Ishikawa (cell line): ENCODE results near the gene SMPDL3A.

Source experiments
- CEBPB ChIP-seq: IDR thresholded peaks from 2 replicates; pipeline ENCODE4 v1.6.1; 2012
- CREB1 ChIP-seq: IDR thresholded peaks from 2 replicates; pipeline ENCODE4 v1.6.1; 2012; ENCODE audit warnings: low read depth
- EGR1 ChIP-seq: IDR thresholded peaks from 2 replicates; pipeline ENCODE4 v1.6.1; 2012
- EP300 ChIP-seq: IDR thresholded peaks from 2 replicates; pipeline ENCODE4 v1.6.1; 2012; ENCODE audit warnings: borderline replicate concordance
- FOXM1 ChIP-seq: IDR thresholded peaks from 2 replicates; pipeline ENCODE4 v1.6.1; 2012; ENCODE audit warnings: low read depth, borderline replicate concordance
- NFIC ChIP-seq: IDR thresholded peaks from 2 replicates; pipeline ENCODE4 v1.6.1; 2012
- RAD21 ChIP-seq: IDR thresholded peaks from 2 replicates; pipeline ENCODE4 v1.6.1; 2012; ENCODE audit warnings: low read depth
- TAF1 ChIP-seq: IDR thresholded peaks from 2 replicates; pipeline ENCODE4 v1.6.1; 2012; ENCODE audit warnings: low read depth, mild to moderate bottlenecking
- TCF12 ChIP-seq: IDR thresholded peaks from 2 replicates; pipeline ENCODE4 v1.6.1; 2012; ENCODE audit warnings: low read depth
- TEAD4 ChIP-seq: IDR thresholded peaks from 2 replicates; pipeline ENCODE4 v1.6.1; 2012
- YY1 ChIP-seq: IDR thresholded peaks from 2 replicates; pipeline ENCODE4 v1.6.1; 2012; ENCODE audit warnings: low read depth
- ZBTB7A ChIP-seq: IDR thresholded peaks from 2 replicates; pipeline ENCODE4 v1.6.1; 2012; ENCODE audit warnings: low read depth
- TF ChIP-seq, protein P1 (sequence below): IDR thresholded peaks from 2 replicates; pipeline ENCODE4 v1.6.1; 2012
- TF ChIP-seq, protein P2 (sequence below): IDR thresholded peaks from 2 replicates; pipeline ENCODE4 v1.6.1; 2012; ENCODE audit warnings: low read depth, mild to moderate bottlenecking
- TF ChIP-seq, protein P3 (sequence below): IDR thresholded peaks from 2 replicates; pipeline ENCODE4 v1.6.1; 2012

Gene SMPDL3A

DNA sequence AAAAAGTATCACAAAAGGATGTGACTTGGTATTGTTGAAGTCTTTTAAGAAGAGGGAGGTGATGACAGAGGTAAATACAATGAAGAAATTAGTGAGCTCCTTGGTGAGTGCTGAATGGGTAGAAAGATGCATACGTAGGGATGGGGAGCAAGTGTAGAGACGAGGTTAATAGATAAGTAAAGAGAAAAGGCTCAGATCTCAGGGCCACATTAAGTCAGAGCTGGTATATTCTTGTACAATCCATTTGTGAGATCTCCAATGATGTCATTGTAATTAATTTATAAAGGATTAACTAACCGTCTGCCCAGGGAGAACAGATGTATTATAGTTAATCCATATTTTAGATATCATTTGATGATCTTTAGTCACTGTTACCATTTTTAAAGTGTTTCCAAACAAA, 43.4 kb downstream of the SMPDL3A start:
- TF ChIP-seq RAD21 = no peak
- no peak for TF ChIP-seq EGR1

DNA sequence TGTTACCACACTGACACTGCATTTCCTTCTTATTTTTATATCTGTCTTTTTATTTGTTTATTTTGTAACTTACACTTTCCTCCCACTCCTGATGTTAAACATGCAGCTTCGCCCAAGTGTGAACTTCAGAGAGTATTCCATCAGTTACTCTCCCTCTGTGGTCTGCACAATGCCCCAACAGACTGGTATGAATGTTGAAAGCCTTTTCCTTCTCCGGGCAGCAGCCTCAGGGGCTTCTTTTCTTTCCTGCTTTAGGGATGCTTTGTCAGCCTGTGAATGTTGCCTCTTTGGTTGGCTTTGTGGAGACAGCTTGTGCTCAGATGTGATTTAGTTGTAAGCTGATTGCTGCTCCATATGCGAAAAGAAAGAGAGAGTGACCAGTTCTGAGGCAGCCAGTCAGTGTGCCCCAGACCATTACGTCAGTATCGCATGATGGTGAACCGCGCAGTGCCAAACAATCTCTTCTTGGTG, 44.0 kb downstream of the SMPDL3A start:
- TF ChIP-seq, protein P1, sequence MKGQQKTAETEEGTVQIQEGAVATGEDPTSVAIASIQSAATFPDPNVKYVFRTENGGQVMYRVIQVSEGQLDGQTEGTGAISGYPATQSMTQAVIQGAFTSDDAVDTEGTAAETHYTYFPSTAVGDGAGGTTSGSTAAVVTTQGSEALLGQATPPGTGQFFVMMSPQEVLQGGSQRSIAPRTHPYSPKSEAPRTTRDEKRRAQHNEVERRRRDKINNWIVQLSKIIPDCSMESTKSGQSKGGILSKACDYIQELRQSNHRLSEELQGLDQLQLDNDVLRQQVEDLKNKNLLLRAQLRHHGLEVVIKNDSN = no peak
- TF ChIP-seq EP300 = no peak

DNA sequence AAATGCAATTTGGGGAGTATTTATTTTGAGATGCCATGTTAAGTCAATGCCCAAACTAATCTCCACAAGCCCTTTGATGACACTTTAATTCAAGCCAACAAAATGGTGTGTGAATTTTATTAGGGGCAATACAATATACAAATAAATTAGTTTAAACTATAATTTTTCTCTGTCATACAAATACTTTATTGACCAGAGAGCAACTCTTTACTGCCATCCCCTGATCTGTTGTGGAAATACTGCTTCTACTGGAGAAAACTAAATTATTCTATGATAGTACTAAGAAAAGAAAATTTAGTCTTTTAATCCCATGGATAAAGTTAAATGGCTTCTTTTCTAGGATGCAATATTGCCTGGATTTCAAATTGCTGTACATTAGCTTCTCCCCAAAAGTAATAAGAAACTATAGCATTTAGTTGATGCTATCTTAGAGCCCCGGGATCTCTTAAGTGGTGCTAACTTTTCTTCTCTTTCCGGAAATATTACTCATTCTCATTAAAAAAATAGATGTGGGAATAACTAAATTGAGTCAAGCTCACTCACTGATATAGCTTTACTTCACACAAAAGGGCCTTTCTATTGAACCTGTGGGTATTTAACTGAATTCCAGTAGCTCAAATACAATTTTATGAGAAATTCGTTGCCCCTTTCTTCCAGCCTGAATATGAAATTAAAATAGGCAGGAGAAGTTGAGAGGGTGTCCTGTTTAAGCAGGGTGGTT, 49.2 kb downstream of the SMPDL3A start:
- TF ChIP-seq, protein P1 = no peak
- TF ChIP-seq RAD21 = peak; percentile 20

DNA sequence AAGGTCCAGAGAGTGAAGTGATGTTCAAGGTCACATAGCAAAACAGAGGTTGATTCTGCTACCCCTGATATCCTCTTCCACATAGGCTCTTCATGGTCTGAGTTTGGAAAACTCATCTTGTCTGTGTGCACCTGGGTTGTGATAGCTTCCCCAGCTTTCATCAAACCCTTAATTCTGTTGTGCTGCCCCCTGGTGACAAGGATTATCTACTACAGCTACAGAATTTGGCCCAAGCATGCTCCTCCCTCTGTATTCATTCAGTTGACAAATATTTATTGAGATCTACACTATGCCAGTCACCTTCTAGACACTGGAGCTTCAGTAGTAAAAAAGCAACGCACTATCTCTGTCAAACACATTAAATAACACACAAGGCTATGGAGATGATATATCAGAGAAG, 50.4 kb downstream of the SMPDL3A start:
- no peak for TF ChIP-seq CEBPB
- no peak for TF ChIP-seq YY1
- TF ChIP-seq EGR1 = no peak
- TF ChIP-seq RAD21 = peak; percentile 60

DNA sequence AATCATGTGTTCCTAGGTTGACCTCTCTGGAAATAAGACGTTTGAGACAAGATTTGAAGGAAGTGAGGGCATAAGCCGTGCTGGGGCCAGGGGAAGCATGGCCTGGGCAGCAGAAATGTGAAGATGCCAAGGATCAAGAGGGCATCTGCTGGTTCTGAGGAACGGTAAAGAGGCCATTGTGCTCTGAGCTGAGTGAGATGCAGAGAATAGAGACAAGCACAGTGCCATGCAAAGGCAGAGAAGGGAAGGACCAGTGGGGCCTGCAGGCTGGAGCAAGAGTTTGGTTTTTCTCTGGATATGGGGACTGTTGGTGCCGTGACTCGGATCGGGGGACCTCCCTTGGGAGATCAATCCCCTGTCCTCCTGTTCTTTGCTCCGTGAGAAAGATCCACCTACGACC, 50.8 kb downstream of the SMPDL3A start:
- TF ChIP-seq FOXM1 (no peak), YY1 (no peak), CEBPB (no peak), ZBTB7A (no peak), NFIC (no peak), EGR1 (no peak), TAF1 (no peak), CREB1 (no peak), TCF12 (no peak)
- TF ChIP-seq, protein P2, sequence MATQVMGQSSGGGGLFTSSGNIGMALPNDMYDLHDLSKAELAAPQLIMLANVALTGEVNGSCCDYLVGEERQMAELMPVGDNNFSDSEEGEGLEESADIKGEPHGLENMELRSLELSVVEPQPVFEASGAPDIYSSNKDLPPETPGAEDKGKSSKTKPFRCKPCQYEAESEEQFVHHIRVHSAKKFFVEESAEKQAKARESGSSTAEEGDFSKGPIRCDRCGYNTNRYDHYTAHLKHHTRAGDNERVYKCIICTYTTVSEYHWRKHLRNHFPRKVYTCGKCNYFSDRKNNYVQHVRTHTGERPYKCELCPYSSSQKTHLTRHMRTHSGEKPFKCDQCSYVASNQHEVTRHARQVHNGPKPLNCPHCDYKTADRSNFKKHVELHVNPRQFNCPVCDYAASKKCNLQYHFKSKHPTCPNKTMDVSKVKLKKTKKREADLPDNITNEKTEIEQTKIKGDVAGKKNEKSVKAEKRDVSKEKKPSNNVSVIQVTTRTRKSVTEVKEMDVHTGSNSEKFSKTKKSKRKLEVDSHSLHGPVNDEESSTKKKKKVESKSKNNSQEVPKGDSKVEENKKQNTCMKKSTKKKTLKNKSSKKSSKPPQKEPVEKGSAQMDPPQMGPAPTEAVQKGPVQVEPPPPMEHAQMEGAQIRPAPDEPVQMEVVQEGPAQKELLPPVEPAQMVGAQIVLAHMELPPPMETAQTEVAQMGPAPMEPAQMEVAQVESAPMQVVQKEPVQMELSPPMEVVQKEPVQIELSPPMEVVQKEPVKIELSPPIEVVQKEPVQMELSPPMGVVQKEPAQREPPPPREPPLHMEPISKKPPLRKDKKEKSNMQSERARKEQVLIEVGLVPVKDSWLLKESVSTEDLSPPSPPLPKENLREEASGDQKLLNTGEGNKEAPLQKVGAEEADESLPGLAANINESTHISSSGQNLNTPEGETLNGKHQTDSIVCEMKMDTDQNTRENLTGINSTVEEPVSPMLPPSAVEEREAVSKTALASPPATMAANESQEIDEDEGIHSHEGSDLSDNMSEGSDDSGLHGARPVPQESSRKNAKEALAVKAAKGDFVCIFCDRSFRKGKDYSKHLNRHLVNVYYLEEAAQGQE = no peak
- TF ChIP-seq, protein P1 = no peak
- TF ChIP-seq, protein P3, sequence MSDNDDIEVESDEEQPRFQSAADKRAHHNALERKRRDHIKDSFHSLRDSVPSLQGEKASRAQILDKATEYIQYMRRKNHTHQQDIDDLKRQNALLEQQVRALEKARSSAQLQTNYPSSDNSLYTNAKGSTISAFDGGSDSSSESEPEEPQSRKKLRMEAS = no peak

GRCh38 chr6:122845464-122845863, 56.4 kb downstream of the SMPDL3A start:
- no peak for TF ChIP-seq ZBTB7A
- TF ChIP-seq, protein P2 = no peak
- TF ChIP-seq, protein P1 = no peak
- no peak for TF ChIP-seq CEBPB
- TF ChIP-seq EGR1 = no peak
- TF ChIP-seq RAD21 = no peak
- no peak for TF ChIP-seq YY1
- TF ChIP-seq TEAD4 = no peak
